Naive B cell (primary cell): Measurements from ENCODE around the gene ADAMTSL5. TPM values are rescaled to one million over a fixed set of nuclear protein-coding genes. Genes with fewer than 3 reads are reported as not detected.

Source experiments
- ATAC-seq, 2 donors: fragments of 150-1000 bp; cut with Tn5 transposase; 2 replicates each; pipeline ENCODE4 v1.10.0; 2021; ENCODE audit warnings: low read depth in 2 of 2, mild to moderate bottlenecking in 2 of 2, moderate library complexity in 2 of 2
- DNase-seq: peaks from one replicate; pipeline ENCODE4 v3.0.0; 2022
- H3K27ac Mint-ChIP-seq, 6 donors: one replicate each; pipeline ENCODE4 v1.8.0; 2020 to 2022; ENCODE audit warnings: mild to moderate bottlenecking in 6 of 6, mixed read lengths in 6 of 6, moderate library complexity in 5 of 6, inconsistent platforms in 2 of 6
- H3K27me3 Mint-ChIP-seq, 3 donors: one replicate each; pipeline ENCODE4 v1.8.0; 2021 to 2022; ENCODE audit warnings: mixed read lengths in 3 of 3, mild to moderate bottlenecking in 1 of 3
- H3K36me3 Mint-ChIP-seq, 2 donors: one replicate each; pipeline ENCODE4 v1.8.0; 2020 to 2022; ENCODE audit warnings: mixed read lengths in 2 of 2, inconsistent platforms in 1 of 2, mild to moderate bottlenecking in 1 of 2
- H3K4me1 Mint-ChIP-seq, 3 donors: one replicate each; pipeline ENCODE4 v1.8.0; 2020 to 2022; ENCODE audit warnings: mixed read lengths in 3 of 3, inconsistent platforms in 1 of 3, mild to moderate bottlenecking in 1 of 3, moderate library complexity in 1 of 3
- H3K4me3 Mint-ChIP-seq, 8 donors: one replicate each; pipeline ENCODE4 v1.8.0; 2020 to 2022; ENCODE audit warnings: mild to moderate bottlenecking in 8 of 8, mixed read lengths in 8 of 8, moderate library complexity in 8 of 8, inconsistent platforms in 2 of 8
- H3K9me3 Mint-ChIP-seq, 7 donors: one replicate each; pipeline ENCODE4 v1.8.0; 2020 to 2022; ENCODE audit warnings: mixed read lengths in 7 of 7, mild to moderate bottlenecking in 5 of 7, inconsistent platforms in 2 of 7, moderate library complexity in 1 of 7
- polyA plus RNA-seq, 6 donors: library from polyadenylated mRNA; unstranded; fragments of 300-500 nt; fragmentation: Illumina TruSeq; gene quantifications; one replicate each; pipeline ENCODE4 v1.2.3, GENCODE V29; 2021; ENCODE audit warnings: low read depth in 6 of 6

The ADAMTSL5 gene
- polyA plus RNA-seq, 6 donors from 2014 or later = not detected

DNA sequence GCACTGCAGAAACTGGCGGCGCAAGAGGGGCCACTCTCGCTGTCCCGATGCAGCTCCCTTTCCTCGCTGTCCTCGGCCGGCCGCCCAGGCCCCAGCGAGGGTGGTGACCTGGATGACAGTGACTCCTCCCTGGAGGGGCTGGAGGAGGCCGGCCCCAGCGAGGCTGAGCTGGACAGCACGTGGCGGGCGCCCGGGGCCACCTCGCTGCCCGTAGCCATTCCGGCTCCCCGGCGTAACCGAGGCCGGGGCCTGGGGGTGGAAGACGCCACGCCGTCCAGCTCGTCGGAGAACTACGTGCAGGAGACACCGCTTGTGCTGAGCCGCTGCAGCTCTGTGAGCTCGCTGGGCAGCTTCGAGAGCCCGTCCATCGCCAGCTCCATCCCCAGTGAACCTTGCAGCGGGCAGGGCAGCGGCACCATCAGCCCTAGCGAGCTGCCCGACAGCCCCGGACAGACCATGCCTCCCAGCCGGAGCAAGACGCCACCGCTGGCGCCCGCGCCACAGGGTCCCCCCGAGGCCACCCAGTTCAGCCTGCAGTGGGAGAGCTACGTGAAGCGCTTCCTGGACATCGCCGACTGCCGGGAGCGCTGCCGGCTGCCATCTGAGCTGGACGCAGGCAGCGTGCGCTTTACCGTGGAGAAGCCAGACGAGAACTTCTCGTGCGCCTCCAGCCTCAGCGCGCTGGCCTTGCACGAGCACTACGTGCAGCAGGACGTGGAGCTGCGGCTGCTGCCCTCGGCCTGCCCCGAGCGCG, 46.2 kb downstream of the ADAMTSL5 start:
- Mint-ChIP-seq H3K36me3 (no peaks in the 10 kb centered on the region), H3K9me3 (no peaks in the 10 kb centered on the region), H3K27ac (peak overlapping the region in 1 of 6 donors; percentile 47), H3K4me1 (peaks cover 4 to 6% (median 5%) of the 10 kb centered on the region in 3 donors), H3K4me3 (peak overlapping the region in 2 of 8 donors; percentile 13 to 25), H3K27me3 (peaks cover 0 to 11% (median 0%) of the 10 kb centered on the region in 3 donors)
- DNase-seq = no peak
- ATAC-seq = no peak

DNA sequence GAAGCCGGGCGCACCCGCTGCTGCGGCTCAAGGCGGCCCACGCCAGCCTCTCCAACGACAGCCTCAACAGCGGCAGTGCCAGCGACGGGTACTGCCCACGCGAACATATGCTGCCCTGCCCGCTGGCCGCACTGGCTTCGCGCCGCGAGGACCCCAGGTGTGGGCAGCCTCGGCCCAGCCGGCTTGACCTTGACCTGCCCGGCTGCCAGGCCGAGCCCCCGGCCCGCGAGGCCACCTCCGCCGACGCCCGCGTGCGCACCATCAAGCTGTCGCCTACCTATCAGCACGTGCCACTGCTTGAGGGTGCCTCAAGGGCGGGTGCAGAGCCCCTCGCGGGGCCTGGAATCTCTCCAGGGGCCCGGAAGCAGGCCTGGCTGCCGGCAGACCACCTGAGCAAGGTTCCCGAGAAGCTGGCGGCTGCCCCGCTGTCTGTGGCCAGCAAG, 46.8 kb downstream of the ADAMTSL5 start:
- DNase-seq = no peak
- Mint-ChIP-seq H3K36me3 (no peaks in the 10 kb centered on the region), H3K9me3 (no peaks in the 10 kb centered on the region), H3K27ac (no peak overlapping the region), H3K4me3 (no peak overlapping the region), H3K27me3 (peaks cover 0 to 10% (median 0%) of the 10 kb centered on the region in 3 donors), H3K4me1 (peaks cover 3 to 6% (median 4%) of the 10 kb centered on the region in 3 donors)
- no peak for ATAC-seq

- DNase-seq = no peak
- Mint-ChIP-seq H3K36me3 (no peaks in the 10 kb centered on the region), H3K27me3 (peaks cover 0 to 10% (median 0%) of the 10 kb centered on the region in 3 donors), H3K4me1 (peaks cover 3 to 6% (median 4%) of the 10 kb centered on the region in 3 donors), H3K9me3 (no peaks in the 10 kb centered on the region), H3K4me3 (no peak overlapping the region), H3K27ac (no peak overlapping the region)
- ATAC-seq = peak in 1 of 2 donors; percentile 11
These were observed 47.4 kb downstream of the ADAMTSL5 start for GRCh38 chr19:1465191-1466016.

- Mint-ChIP-seq H3K9me3 (no peaks in the 10 kb centered on the region), H3K27ac (no peak overlapping the region), H3K27me3 (peaks cover 5 to 20% (median 7%) of the 10 kb centered on the region in 3 donors), H3K36me3 (no peaks in the 10 kb centered on the region), H3K4me1 (peaks cover 0 to 4% (median 3%) of the 10 kb centered on the region in 3 donors), H3K4me3 (no peak overlapping the region)
- no peak for DNase-seq
- no peak for ATAC-seq
These were observed 51.0 kb downstream of the ADAMTSL5 start for GRCh38 chr19:1461862-1462261.

GRCh38 chr19:1460033-1460995, 52.5 kb downstream of the ADAMTSL5 start:
- Mint-ChIP-seq H3K4me1 (peaks cover 7 to 9% (median 9%) of the 10 kb centered on the region in 3 donors), H3K27me3 (peaks cover 5 to 24% (median 14%) of the 10 kb centered on the region in 3 donors), H3K27ac (peak overlapping the region in 1 of 6 donors; percentile 26), H3K36me3 (no peaks in the 10 kb centered on the region), H3K4me3 (no peak overlapping the region), H3K9me3 (peaks cover 0 to 3% (median 0%) of the 10 kb centered on the region in 7 donors)
- DNase-seq = no peak
- no peak for ATAC-seq

GRCh38 chr19:1459479-1459878, 53.3 kb downstream of the ADAMTSL5 start:
- peaks cover 8 to 31% (median 20%) of the 10 kb centered on the region in 3 donors for H3K27me3 Mint-ChIP-seq
- peaks cover 0 to 3% (median 0%) of the 10 kb centered on the region in 7 donors for H3K9me3 Mint-ChIP-seq
- H3K4me3 Mint-ChIP-seq = no peak overlapping the region
- no peaks in the 10 kb centered on the region for H3K36me3 Mint-ChIP-seq
- DNase-seq = no peak
- peaks cover 14 to 15% (median 15%) of the 10 kb centered on the region in 3 donors for H3K4me1 Mint-ChIP-seq
- no peak for ATAC-seq
- H3K27ac Mint-ChIP-seq = no peak overlapping the region

GRCh38 chr19:1457892-1458291, 54.9 kb downstream of the ADAMTSL5 start:
- H3K9me3 Mint-ChIP-seq = peaks cover 0 to 3% (median 2%) of the 10 kb centered on the region in 7 donors
- no peak for ATAC-seq
- H3K4me1 Mint-ChIP-seq = peaks cover 20 to 22% (median 21%) of the 10 kb centered on the region in 3 donors
- H3K27me3 Mint-ChIP-seq = peaks cover 13 to 44% (median 33%) of the 10 kb centered on the region in 3 donors
- no peak overlapping the region for H3K27ac Mint-ChIP-seq
- no peak for DNase-seq
- no peak overlapping the region for H3K4me3 Mint-ChIP-seq
- peaks cover 0 to 8% of the 10 kb centered on the region in 2 donors for H3K36me3 Mint-ChIP-seq

DNA sequence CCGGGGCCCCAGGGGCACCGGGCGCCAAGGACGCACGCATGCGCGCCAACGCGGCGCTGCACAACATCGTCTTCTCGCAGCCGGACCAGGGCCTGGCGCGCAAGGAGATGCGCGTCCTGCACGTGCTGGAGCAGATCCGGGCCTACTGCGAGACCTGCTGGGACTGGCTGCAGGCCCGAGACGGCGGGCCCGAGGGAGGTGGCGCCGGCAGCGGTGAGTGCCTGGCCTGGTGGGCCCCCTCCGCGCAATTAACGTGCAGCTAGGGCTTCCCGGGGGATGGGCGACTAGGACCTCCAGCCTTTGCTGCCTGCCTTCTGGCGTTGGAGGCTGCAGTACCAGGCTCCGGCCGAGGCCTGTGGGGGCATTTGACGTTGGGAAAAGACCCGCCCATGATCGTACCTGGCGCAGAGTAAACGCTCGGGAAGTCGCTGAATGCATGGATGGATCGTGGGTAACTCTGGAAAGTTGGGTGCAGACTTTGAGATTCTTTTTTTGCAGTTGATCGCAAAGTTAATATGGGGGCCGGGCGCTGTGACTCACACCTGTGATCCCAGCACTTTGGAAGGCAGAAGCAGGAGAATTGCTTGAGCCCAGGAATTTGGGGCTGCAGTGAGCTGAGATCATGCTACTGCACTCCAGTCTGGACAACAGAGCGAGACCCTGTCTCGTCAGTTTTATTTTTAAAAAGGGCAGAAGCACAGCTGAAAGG, 55.6 kb downstream of the ADAMTSL5 start:
- Mint-ChIP-seq H3K4me1 (peaks cover 20 to 22% (median 21%) of the 10 kb centered on the region in 3 donors), H3K27ac (peak overlapping the region in 1 of 6 donors; percentile 69), H3K4me3 (no peak overlapping the region), H3K9me3 (peaks cover 0 to 3% (median 2%) of the 10 kb centered on the region in 7 donors), H3K36me3 (peaks cover 0 to 8% of the 10 kb centered on the region in 2 donors), H3K27me3 (peaks cover 13 to 51% (median 38%) of the 10 kb centered on the region in 3 donors)
- ATAC-seq (no peak), DNase-seq (no peak)

DNA sequence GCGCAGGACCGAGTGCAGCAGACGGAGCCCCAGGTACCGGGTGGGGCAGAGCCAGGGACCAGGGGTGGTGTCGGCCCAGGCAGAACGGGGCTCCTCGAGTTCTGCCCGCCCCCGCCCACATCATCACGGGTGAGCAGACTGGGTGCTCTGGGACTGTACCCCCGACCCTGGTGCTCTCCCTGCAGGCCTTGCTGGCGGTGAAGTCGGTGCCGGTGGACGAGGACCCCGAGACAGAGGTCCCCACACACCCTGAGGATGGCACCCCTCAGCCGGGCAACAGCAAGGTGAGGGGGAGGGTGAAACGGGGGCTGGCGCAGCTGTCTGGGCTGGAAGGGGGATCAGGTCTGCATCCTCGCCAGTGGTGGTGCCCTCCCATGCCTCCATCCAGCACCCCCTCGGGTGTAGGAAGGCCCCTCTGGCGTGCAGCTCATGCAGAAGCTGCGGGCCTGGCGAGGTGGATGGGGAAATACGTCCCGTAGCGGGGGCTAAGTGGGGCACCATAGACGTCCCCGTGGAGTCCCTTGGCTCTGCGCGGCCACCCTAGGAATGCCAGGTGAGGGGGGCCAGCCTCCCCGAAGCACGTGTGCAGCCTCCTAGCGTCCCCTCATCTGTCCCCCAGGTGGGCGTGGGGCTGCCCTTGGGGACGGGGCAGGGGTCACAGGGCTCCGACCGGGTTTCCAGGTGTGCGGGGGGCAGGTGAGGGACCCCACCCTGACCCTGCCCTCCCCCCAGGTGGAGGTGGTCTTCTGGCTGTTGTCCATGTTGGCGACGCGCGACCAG, 56.5 kb downstream of the ADAMTSL5 start:
- Mint-ChIP-seq H3K9me3 (peaks cover 0 to 3% (median 2%) of the 10 kb centered on the region in 7 donors), H3K27me3 (peaks cover 13 to 60% (median 46%) of the 10 kb centered on the region in 3 donors), H3K27ac (no peak overlapping the region), H3K36me3 (peaks cover 0 to 8% of the 10 kb centered on the region in 2 donors), H3K4me1 (peaks cover 21 to 23% (median 22%) of the 10 kb centered on the region in 3 donors), H3K4me3 (peak overlapping the region in 2 of 8 donors; percentile 26 to 71)
- no peak for DNase-seq
- ATAC-seq = no peak

- H3K4me1 Mint-ChIP-seq = peaks cover 27% of the 10 kb centered on the region in 3 donors
- peaks cover 19 to 68% (median 54%) of the 10 kb centered on the region in 3 donors for H3K27me3 Mint-ChIP-seq
- peaks cover 0 to 14% of the 10 kb centered on the region in 2 donors for H3K36me3 Mint-ChIP-seq
- H3K27ac Mint-ChIP-seq = peak overlapping the region in 2 of 6 donors; percentile 64 to 76
- H3K9me3 Mint-ChIP-seq = peaks cover 0 to 3% (median 2%) of the 10 kb centered on the region in 7 donors
- peak; percentile 52 to 57 for ATAC-seq
- peak overlapping the region; percentile 29 to 85 (median 68) for H3K4me3 Mint-ChIP-seq
- DNase-seq = no peak
These were observed 57.3 kb downstream of the ADAMTSL5 start for GRCh38 chr19:1455336-1456120.
